Hematopoietic multipotent progenitor cell treated with erythropoietin and hydrocortisone succinate and interleukin-3 and kit ligand, for 6 days (in vitro differentiated cells): Measurements from ENCODE around the gene IL4.

Experiments used
- DNase-seq: peaks from one replicate; pipeline ENCODE4 v3.0.0-alpha.2; 2015

The IL4 gene

GRCh38 chr5:132658381-132659302 is 15.1 kb upstream of the IL4 start:
- no peak for DNase-seq

GRCh38 chr5:132659598-132660493 is 13.9 kb upstream of the IL4 start:
- no peak for DNase-seq

- peak; percentile 49 for DNase-seq
These were observed 12.4 kb upstream of the IL4 start for GRCh38 chr5:132661231-132662003.

- DNase-seq: no peak
These were observed 11.8 kb upstream of the IL4 start for GRCh38 chr5:132662004-132662401.

- DNase-seq: peak; percentile 66
These were observed 10.6 kb upstream of the IL4 start for GRCh38 chr5:132662925-132663770.

- peak; percentile 73 for DNase-seq
These were observed 9.8 kb upstream of the IL4 start for GRCh38 chr5:132663771-132664695.

GRCh38 chr5:132664696-132665209 is 9.0 kb upstream of the IL4 start:
- no peak for DNase-seq

GRCh38 chr5:132665574-132666080 is 8.2 kb upstream of the IL4 start:
- DNase-seq: no peak

GRCh38 chr5:132666310-132667123 is 7.3 kb upstream of the IL4 start:
- DNase-seq: peak; percentile 62

GRCh38 chr5:132667309-132667708 is 6.5 kb upstream of the IL4 start:
- no peak for DNase-seq

GRCh38 chr5:132667761-132668705 is 5.8 kb upstream of the IL4 start:
- no peak for DNase-seq

GRCh38 chr5:132668706-132669454 is 4.9 kb upstream of the IL4 start:
- DNase-seq: no peak

- DNase-seq: no peak
These were observed 4.4 kb upstream of the IL4 start for GRCh38 chr5:132669455-132669820.

- DNase-seq: no peak
These were observed 3.6 kb upstream of the IL4 start for GRCh38 chr5:132669966-132670882.

GRCh38 chr5:132671000-132671399 is 2.8 kb upstream of the IL4 start:
- DNase-seq: no peak

GRCh38 chr5:132673488-132673887 is 301 bp upstream of the IL4 start:
- peak; percentile 68 for DNase-seq
